ENCODE results near the gene APMAP. TPM values are rescaled to one million over a fixed set of nuclear protein-coding genes. Genes with fewer than 3 reads are reported as not detected.

The APMAP gene
- total RNA-seq, 4 donors from 2014 or later: 18.8 to 78.7 (median 57.7) TPM

- intact Hi-C loops (cut with DNase I; ENCODE audit: low total_unique reads): no loop called here
- H3K4me3 ChIP-seq: no peak overlapping the region
- TF ChIP-seq CTCF (IDR thresholded peaks at IDR 0.05) (no peak), POLR2A (IDR thresholded peaks at IDR 0.05) (no peak)
- H3K4me1 ChIP-seq: no peaks in the 10 kb centered on the region
- no peak for DNase-seq
- no peak overlapping the region for H3K27ac ChIP-seq
- H3K9me3 ChIP-seq: no peaks in the 10 kb centered on the region
- no peaks in the 10 kb centered on the region for H3K27me3 ChIP-seq
- H3K36me3 ChIP-seq: no peaks in the 10 kb centered on the region
These were observed 31.0 kb downstream of the APMAP start for GRCh38 chr20:24961384-24962181.

DNA sequence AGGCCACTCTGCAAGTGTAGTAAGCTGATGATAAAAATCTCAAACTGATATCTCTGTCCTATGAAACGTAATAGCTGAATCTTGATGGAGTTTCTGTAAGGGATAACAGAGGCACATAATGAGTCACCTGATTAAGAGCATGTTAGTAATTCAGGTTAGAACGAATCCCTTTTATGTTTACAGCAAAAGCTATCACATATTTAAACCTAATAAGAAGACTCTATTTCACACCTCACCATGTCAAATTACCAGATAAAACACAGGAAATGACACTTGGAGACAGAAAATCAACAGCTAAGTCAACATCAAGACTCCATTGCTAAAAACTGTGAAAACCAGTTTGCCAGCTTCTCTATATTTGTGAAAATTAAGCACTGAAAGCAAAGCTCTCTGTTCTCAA is 31.7 kb downstream of the APMAP start:
- intact Hi-C loops (cut with DNase I; ENCODE audit: low total_unique reads): no loop called here
- H3K4me3 ChIP-seq: no peak overlapping the region
- TF ChIP-seq CTCF (IDR thresholded peaks at IDR 0.05) (no peak), POLR2A (IDR thresholded peaks at IDR 0.05) (no peak)
- no peaks in the 10 kb centered on the region for H3K27me3 ChIP-seq
- no peaks in the 10 kb centered on the region for H3K9me3 ChIP-seq
- DNase-seq: no peak
- H3K4me1 ChIP-seq: no peaks in the 10 kb centered on the region
- H3K27ac ChIP-seq: no peak overlapping the region
- no peaks in the 10 kb centered on the region for H3K36me3 ChIP-seq

DNA sequence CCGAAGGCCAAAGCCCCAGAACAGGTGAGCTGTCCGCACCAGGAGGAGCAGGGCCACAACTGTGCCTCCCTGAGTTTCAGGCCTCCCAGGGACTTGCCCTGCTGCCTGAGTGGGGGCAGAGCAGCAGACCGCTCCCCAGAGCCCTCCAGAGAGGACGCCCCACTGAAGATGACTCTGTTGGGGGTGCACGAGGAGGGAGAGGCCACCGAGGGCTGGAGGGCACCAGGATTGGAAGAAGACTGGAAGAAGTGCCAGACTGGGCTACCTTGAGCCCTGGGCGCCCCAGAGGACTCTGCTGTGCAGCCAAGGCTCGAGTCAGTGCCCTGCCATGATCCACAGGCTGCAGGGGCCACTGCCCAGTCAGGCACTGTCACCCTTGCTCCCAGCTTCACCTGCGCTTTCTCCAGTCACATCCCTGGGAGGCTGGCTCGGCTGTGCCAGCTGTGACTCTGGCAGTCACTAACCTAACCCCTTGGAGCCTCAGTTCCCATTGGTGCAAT is 32.2 kb downstream of the APMAP start:
- Histone ChIP-seq H3K36me3 (no peaks in the 10 kb centered on the region), H3K4me3 (no peak overlapping the region), H3K4me1 (no peaks in the 10 kb centered on the region), H3K9me3 (no peaks in the 10 kb centered on the region), H3K27ac (no peak overlapping the region), H3K27me3 (no peaks in the 10 kb centered on the region)
- intact Hi-C loops (cut with DNase I; ENCODE audit: low total_unique reads): no loop called here
- DNase-seq: no peak
- TF ChIP-seq CTCF (IDR thresholded peaks at IDR 0.05) (no peak), POLR2A (IDR thresholded peaks at IDR 0.05) (no peak)

GRCh38 chr20:24959591-24960301 is 32.8 kb downstream of the APMAP start:
- Histone ChIP-seq H3K36me3 (no peaks in the 10 kb centered on the region), H3K4me3 (no peak overlapping the region), H3K27me3 (no peaks in the 10 kb centered on the region), H3K27ac (no peak overlapping the region), H3K9me3 (no peaks in the 10 kb centered on the region), H3K4me1 (no peaks in the 10 kb centered on the region)
- TF ChIP-seq CTCF (IDR thresholded peaks at IDR 0.05) (no peak), POLR2A (IDR thresholded peaks at IDR 0.05) (no peak)
- intact Hi-C loops (cut with DNase I; ENCODE audit: low total_unique reads): no loop called here
- DNase-seq: no peak

All from uterus (tissue), 4 donors.